ENCODE results near the gene ADAMTS12. TPM values are rescaled to one million over a fixed set of nuclear protein-coding genes. Genes with fewer than 3 reads are reported as not detected.
"Not testable (repeated sequence)": the region's sequence is repeated elsewhere in the genome, so short reads cannot be mapped to it uniquely, and the experiment has no call there.

The ADAMTS12 gene
- total RNA-seq, 1 donor from 2014 or later, result 0.52 TPM

DNA sequence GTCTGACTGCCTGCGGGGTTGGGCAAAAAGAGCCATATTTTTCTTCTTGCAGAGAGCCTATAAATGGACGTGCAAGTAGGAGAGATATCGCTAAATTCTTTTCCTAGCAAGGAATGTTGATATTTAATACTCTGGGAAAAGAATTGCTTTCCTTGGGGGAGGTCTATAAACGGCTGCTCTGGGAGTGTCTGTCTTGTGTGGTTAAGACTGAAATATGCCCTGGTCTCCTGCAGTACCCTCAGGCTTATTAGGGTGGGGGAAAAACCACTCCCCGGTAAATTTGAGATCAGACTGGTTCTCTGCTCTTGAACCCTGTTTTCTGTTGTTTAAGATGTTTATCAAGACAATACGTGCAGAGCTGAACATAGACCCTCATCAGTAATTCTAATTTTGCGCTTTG is 14.5 kb upstream of the ADAMTS12 start:
- not testable (repeated sequence) for ATAC-seq

DNA sequence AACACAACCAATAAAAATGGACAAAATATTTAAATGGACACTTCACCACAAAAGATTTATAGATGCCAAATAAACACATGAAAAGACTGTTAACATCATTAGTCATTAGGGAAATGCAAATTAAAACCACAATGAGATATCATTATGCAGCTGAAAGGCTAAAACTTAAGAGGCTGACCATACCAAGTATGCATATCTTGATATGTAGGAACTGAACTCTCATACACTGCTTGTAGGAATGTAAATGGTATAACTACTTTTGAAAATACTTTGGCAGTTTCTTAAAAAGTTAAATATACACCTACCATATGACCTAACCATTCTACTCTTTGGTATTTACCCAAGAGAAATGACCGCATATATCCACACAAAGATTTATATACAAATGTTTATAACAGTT is 13.6 kb upstream of the ADAMTS12 start:
- ATAC-seq, result no peak

DNA sequence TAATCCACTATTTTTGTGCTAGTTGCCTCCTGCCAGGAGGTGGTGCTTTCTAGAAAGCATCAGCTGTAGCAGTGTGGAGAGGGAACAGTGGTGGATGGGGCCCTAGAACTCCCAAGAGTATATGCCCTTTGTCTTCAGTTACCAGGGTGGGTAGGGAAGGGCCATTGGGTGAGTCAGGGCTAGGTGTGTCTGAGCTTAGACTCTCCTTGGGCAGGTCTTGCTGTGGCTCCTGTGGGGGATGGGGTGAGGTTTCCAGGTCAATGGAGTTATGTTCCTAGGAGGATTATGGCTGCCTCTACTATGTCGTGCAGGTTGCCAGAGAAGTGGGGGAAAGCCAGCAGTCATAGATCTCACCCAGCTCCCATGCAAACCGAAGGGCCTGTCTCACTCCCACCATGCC is 11.3 kb upstream of the ADAMTS12 start:
- ATAC-seq, result peak; percentile 51

- ATAC-seq, result no peak
Observed at GRCh38 chr5:33901156-33901555, 9.4 kb upstream of the ADAMTS12 start.

DNA sequence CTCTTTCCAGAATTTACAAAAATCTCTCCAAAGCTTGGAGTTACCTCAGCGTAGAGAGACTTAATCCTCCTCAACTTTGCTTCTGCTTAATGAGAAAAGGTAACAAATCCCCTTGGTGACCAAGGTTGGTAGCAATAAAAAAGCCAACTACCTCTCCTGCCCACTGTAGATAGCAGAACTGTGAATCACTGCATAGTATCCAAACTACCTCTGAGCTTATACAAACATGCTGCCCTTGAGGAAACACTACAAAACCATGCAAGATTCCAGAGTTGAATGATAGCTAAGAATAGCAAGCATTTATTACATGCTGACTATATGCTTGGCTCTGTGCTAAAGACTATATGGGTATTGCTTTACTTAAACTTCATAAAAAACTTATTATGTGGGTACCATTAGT is 2.8 kb upstream of the ADAMTS12 start:
- no peak for ATAC-seq

DNA sequence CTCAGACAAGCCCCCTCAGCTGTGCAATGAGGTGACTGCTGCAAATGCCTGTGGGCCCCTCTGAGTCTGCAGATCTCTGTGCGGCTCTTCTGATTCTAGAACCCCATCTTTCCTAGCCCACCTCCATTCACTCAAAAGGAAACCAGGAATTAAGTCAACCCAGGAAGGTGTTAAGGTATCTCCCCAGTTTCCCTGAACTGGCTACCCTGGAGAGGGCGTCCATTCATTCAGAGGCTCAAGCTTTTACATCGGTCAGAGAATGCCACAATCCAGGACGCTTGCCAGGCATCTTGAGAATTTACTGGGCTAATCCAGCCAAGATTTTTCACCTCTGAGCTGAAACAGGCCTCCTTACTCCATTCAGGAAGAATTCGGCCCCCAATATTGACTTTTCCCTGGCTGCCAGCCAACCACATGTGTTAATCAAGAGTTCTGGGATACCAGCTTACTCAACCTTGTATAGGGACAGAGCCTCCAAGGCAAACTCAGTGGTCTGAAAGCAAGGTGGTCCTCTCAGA is 889 bp upstream of the ADAMTS12 start:
- ATAC-seq, result no peak

DNA sequence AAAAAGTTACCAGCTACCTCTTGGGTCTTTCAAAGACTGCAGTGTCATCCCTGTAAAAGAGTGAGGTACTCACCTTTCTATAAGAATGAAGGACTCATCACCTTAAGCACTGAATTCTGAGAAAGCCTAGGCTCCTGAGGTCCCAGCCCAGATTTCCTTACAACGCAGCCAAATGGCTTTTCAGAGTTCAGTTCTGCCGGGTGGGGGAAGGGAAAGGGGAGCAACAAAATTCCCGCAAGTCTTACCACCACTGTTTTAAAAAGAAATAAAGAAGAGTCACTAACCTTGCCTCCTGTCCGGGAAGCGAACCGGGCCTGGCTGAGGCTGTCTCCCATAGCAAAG is 373 bp downstream of the ADAMTS12 start:
- no peak for ATAC-seq

GRCh38 chr5:33890131-33891032 is 1.4 kb downstream of the ADAMTS12 start:
- no peak for ATAC-seq

DNA sequence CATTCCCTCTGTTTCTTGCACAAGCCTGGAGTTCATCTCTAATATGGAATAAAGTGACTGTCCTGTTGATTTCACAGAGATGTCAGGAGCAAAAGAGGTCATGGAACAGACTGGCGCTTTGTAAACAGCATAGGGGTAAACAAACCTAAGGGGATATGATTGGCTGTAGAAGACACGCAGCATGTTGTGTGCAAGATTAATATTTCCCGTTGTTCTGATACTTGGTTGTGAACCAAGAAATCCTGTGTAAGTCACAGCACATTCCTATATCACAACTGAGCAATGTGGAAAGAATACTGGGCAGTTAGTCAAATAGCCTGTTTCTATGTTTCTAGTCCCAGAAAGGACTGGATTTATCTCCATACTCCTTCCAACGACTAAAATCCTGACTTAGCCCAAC is 3.2 kb downstream of the ADAMTS12 start:
- ATAC-seq, result no peak

DNA sequence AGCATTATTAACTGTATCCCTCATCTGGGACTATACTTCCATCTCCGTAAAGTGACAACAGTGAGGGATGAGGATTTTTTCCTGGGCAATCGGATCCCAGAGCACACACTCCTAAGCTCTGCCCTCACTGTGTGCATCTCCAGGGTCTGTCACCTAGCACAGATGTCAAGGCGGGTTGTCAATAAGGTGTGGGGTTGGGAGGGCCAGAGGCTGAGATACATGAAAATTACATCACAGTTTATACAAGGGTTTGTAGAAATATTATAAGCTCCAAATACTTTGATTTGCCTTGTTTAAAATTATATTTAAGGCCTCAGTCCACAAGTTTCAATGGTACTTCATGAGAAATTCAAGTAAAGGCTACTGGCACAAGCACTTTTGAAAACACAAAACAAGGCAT is 4.5 kb downstream of the ADAMTS12 start:
- no peak for ATAC-seq

DNA sequence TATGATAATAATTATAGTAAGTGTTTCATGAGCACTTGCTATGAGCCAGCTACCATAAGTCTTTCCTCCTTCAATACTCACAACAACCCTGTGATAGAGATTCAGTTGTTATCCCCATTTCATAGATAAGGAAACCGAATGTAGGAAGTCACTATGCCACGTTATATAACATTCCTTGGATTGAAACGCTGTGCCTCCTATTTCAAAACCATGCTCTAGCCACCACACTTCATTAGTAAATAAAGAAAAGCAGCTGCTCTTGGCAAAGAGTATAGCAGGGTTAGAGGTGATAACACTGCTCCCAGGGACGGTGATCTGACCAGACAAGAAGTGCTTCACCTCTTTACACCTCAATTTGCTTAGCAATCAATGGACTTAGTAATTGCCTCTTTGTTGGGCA is 5.5 kb downstream of the ADAMTS12 start:
- no peak for ATAC-seq

DNA sequence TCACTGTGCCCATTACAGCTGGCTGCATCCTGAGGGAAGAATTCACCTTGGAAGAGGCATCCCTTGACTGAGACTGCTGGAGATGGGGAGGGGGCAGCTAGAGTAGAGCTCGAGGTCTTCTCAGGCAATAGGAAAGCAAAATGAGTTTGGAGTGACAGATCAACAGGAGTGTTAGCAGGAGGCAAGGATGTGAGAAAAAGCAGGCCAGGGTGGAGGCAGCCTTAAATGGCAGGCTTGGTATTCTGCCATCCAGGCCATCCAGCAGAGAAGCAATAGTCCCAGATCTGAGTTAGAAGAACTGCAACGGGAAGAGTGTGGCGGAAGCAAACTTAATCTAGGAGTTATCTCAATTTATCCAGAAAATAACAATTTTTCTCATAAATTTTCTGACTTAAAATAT is 6.1 kb downstream of the ADAMTS12 start:
- no peak for ATAC-seq

DNA sequence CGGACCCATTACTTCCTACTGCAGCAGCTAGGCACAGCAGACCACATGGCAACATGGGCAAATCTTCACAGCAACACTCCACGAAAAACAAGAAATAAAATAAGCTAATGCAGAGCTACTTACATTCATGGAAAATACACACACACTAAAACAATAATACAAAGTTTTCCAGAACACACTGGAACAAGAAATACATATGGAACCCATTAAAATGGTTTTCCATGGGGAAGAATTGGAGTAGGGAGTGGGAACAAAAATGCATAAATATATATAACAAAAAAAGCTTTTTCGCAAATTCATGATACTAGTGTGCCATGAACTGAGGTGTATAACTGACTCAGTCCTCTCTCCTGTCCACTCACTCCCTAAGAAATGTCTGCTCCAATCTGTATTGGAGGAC is 8.3 kb downstream of the ADAMTS12 start:
- no peak for ATAC-seq

- ATAC-seq, result no peak
Observed at GRCh38 chr5:33880319-33880718, 11.5 kb downstream of the ADAMTS12 start.

DNA sequence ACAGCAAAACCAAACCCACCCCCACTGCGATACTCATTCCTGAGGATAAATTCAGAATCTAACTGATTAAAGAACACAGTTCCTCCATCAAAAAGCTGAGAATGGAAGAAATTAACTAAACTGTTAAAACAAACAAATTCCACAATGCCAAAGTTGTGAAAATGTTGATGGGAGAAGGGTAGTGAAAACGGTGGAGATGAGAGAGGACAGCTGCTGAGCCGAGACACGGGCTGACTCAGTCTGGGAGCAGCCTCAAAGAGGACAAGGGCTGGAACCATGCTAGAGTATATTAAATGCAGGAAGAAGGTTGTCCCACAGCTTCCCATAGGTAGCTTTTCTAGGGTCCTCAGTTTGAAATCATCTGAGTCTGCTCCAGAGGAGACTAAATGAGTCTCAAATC is 14.3 kb downstream of the ADAMTS12 start:
- no peak for ATAC-seq

- no peak for ATAC-seq
Observed at GRCh38 chr5:33867241-33867640, 24.5 kb downstream of the ADAMTS12 start.

DNA sequence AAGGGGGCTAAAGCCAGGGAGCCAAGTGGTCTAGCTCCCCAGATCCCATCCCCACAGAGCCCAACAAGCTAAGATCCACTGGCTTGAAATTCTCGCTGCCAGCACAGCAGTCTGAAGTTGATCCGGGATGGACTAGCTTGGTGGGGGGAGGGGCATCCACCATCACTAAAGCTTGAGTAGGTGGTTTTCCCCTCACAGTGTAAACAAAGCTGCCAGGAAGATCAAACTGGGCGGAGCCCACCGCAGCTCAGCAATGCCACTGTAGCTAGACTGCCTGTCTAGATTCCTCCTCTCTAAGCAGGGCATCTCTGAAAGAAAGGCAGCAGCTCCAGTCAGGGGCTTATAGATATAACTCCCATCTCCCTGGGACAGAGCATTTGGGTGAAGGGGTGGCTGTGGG is 32.6 kb downstream of the ADAMTS12 start:
- not testable (repeated sequence) for ATAC-seq

- no peak for ATAC-seq
Observed at GRCh38 chr5:33857037-33857436, 34.8 kb downstream of the ADAMTS12 start.

GRCh38 chr5:33855396-33855795 is 36.4 kb downstream of the ADAMTS12 start:
- no peak for ATAC-seq

DNA sequence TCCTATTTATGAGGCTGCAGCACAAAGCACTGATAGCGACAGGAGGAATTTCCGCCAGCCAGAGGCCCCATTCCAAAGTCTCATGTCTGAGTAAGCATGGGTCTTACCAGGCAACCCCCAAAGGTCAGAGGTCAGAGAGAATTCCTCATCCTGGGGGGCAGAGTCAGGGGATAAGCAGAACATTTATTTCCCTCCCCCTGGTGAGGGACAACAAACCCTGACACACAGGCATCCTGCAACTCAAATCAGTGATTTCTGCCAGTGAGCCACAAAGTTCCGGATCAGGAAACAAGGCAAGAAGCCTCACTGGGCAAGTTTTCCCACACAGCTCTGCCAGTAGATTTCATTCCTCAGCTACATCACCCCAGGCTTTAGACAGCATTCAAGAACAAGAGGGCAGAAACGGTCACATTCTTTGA is 37.0 kb downstream of the ADAMTS12 start:
- ATAC-seq, result no peak

GRCh38 chr5:33852837-33853236 is 39.0 kb downstream of the ADAMTS12 start:
- ATAC-seq, result no peak

- ATAC-seq, result no peak
Observed at GRCh38 chr5:33852319-33852718, 39.5 kb downstream of the ADAMTS12 start.

DNA sequence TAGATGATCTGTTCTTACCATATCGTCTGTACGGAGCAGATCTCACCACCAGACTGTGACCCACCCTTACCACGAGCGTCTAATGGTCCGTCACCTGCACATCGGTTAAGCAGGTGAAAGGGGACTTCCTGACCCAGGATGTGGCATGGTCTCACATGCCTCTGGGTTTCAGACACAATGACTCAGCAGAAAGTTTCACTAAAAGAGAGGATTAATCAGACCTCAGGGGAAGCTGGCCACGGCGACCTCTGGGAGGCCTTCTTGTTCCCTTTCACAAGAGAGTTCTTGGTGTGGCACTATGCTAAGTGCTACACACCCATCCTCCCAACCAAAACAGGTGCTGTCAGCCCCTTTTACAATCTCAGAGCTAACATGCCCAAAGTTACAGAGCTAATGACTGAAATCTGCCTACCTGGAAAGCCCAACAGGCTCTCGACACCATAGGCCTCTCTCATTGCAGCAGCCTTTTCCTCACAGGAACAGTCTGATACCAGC is 41.6 kb downstream of the ADAMTS12 start:
- ATAC-seq, result no peak

DNA sequence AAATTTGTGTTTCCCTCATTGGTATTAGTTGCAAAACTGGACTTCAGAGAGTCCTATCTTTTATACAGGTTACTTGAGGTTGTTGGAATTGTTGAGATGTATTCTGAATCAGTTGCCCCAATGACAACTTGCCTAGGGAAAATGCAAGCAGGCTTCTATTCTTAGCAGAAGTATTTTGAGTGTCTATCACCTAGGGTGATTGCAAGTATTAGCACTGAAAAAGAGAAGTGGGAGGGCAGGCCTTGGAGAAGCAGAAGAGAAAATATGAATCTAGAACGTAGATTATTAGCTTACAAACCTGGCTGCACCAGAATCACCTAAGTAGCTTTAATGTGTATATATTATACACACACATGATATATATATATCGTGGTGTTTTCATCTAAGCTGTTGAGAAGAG is 43.2 kb downstream of the ADAMTS12 start:
- ATAC-seq, result no peak
